Keratinocyte (primary cell): ENCODE data around the gene GPR173. TPM values are rescaled to one million over a fixed set of nuclear protein-coding genes. Genes with fewer than 3 reads are reported as not detected.

Experiments used
- DNase-seq: peaks from one replicate; pipeline ENCODE4 v3.0.0-alpha.2; 2011; ENCODE audit warnings: low read depth, missing footprints, low spot score
- FAIRE-seq: peaks from 2 replicates; lab custom pipeline; 2011; peaks lifted over from hg19 to GRCh38; lab: Jason Lieb, UNC
- H2AFZ ChIP-seq: 2 replicates; pipeline ENCODE4 v1.6.0; 2012; ENCODE audit warnings: low read length, control low read depth, inconsistent platforms; ENCODE audit not compliant: control insufficient read depth
- H3K27ac ChIP-seq: 2 replicates; pipeline ENCODE4 v1.5.1; 2011; ENCODE audit warnings: low read length; ENCODE audit not compliant: control insufficient read depth, insufficient read depth
- H3K27me3 ChIP-seq: 3 replicates; pipeline ENCODE4 v1.6.0; 2011; ENCODE audit warnings: low read length; ENCODE audit not compliant: control insufficient read depth, insufficient read depth; ENCODE audit errors: extremely low read depth
- H3K36me3 ChIP-seq, 2 experiments: 2 replicates in 1 of 2; 3 replicates in 1 of 2; pipeline ENCODE4 v1.5.1; 2011; ENCODE audit warnings: low read length in 2 of 2, mild to moderate bottlenecking in 1 of 2; ENCODE audit not compliant: control insufficient read depth in 2 of 2, insufficient read depth in 2 of 2; ENCODE audit errors: extremely low read depth in 1 of 2
- H3K4me1 ChIP-seq: 3 replicates; pipeline ENCODE4 v1.5.1; 2011; ENCODE audit warnings: low read length; ENCODE audit not compliant: control insufficient read depth, insufficient read depth; ENCODE audit errors: extremely low read depth
- H3K4me2 ChIP-seq: 3 replicates; pipeline ENCODE4 v1.6.0; 2011; ENCODE audit warnings: low read depth, low read length; ENCODE audit not compliant: control insufficient read depth, insufficient read depth; ENCODE audit errors: extremely low read depth
- H3K4me3 ChIP-seq, 3 experiments: fragments of 200-600 bp in 1 of 3; sonication (generic) in 1 of 3; 2 replicates in 2 of 3; 3 replicates in 1 of 3; pipeline ENCODE4 v1.5.1; 2011 to 2016; ENCODE audit warnings: low read length in 3 of 3, mild to moderate bottlenecking in 3 of 3, control low read depth in 2 of 3, inconsistent platforms in 1 of 3, low read depth in 1 of 3, mixed read lengths in 1 of 3, mixed run types in 1 of 3, moderate library complexity in 1 of 3; ENCODE audit not compliant: control insufficient read depth in 2 of 3, insufficient read depth in 2 of 3; ENCODE audit errors: extremely low read depth in 1 of 3
- H3K79me2 ChIP-seq: 2 replicates; pipeline ENCODE4 v1.6.0; 2012; ENCODE audit warnings: low read length; ENCODE audit not compliant: control insufficient read depth, insufficient read depth
- H3K9ac ChIP-seq: 3 replicates; pipeline ENCODE4 v1.6.0; 2011; ENCODE audit warnings: low read length; ENCODE audit not compliant: control insufficient read depth, insufficient read depth; ENCODE audit errors: extremely low read depth
- H3K9me1 ChIP-seq: 3 replicates; pipeline ENCODE4 v1.6.0; 2011; ENCODE audit warnings: low read length; ENCODE audit not compliant: control insufficient read depth, insufficient read depth; ENCODE audit errors: extremely low read depth
- H3K9me3 ChIP-seq: 2 replicates; pipeline ENCODE4 v1.5.1; 2012; ENCODE audit warnings: low read depth, low read length; ENCODE audit not compliant: control insufficient read depth
- H4K20me1 ChIP-seq: 3 replicates; pipeline ENCODE4 v1.6.0; 2011; ENCODE audit warnings: low read length; ENCODE audit not compliant: control insufficient read depth, insufficient read depth; ENCODE audit errors: extremely low read depth
- CTCF ChIP-seq, 3 experiments: IDR thresholded peaks in 1 of 3; conservative IDR thresholded peaks in 1 of 3; optimal IDR thresholded peaks in 1 of 3; 2 replicates in 2 of 3; 3 replicates in 1 of 3; pipeline versions ENCODE3 to v1.5.1; 2011; ENCODE audit warnings: low read length in 3 of 3, mild to moderate bottlenecking in 3 of 3, moderate library complexity in 2 of 3, control low read depth in 1 of 3, inconsistent platforms in 1 of 3; ENCODE audit not compliant: insufficient read depth in 2 of 3; ENCODE audit errors: extremely low read depth in 1 of 3
- EZH2 ChIP-seq: IDR thresholded peaks from one replicate; pipeline ENCODE4 v1.6.1; 2012; ENCODE audit warnings: inconsistent platforms, mild to moderate bottlenecking, low read length, moderate library complexity
- dilution Hi-C: fragments of 300-500 bp; cut with MboI; formaldehyde crosslinking; loops from one replicate; pipeline ENCODE4 v1.7.0; 2020; ENCODE audit warnings: low sequenced_read_pairs; ENCODE audit not compliant: extremely low pct_ligation_motif_present
- polyA plus RNA-seq, 5 experiments: library from polyadenylated mRNA; depleted of rRNA in 3 of 5; stranded (reverse) in 3 of 5; stranded (forward) in 1 of 5; unstranded in 1 of 5; fragments of >200 nt; gene quantifications; 1 replicate in 1 of 5; 2 replicates in 3 of 5; 3 replicates in 1 of 5; pipeline versions ENCODE4 v1.2.1 to v1.2.3, GENCODE V29; 2011 to 2012; ENCODE audit warnings: missing spikeins in 2 of 5, low read depth in 1 of 5, low replicate concordance in 1 of 5

GPR173 gene
- polyA plus RNA-seq, 1 donor (not counting 4 experiments of a cell fraction or from before 2014, with no cell fraction given) = 0.08 TPM

DNA sequence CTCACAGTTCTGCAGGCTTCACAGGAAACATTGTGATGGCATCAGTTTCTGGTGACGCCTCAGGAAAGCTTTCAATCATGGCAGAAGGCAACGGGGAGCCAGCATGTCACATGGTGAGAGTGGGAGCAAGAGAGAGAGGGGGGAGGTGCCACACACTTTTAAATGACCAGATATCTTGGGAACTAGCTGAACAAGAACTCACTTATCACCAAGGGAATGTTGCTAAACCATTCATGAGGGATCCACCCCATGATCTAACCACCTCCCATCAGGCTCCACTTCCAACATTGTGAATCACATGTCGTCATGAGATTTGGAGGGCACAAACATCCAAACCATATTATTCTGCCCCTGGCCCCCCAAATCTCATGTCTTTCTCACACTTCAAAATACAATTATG lies 43.3 kb upstream of the GPR173 start:
- H3K4me2 ChIP-seq = no peak overlapping the region
- DNase-seq = no peak
- TF ChIP-seq CTCF (optimal IDR thresholded peaks at IDR 0.05 in 1 of 3, IDR thresholded peaks at IDR 0.05 in 1 of 3, conservative IDR thresholded peaks at IDR 0.05 in 1 of 3; ENCODE audit: extremely low read depth in 1 of 3, insufficient read depth in 2 of 3, low read length in 3 of 3) (no peak), EZH2 (no peak)
- H3K9ac ChIP-seq = no peak overlapping the region
- peaks cover 4% of the 10 kb centered on the region for H3K27me3 ChIP-seq
- no peaks in the 10 kb centered on the region for H3K4me1 ChIP-seq
- dilution Hi-C loops = no loop called here
- no peak overlapping the region for H3K27ac ChIP-seq
- no peaks in the 10 kb centered on the region for H3K9me1 ChIP-seq
- no peaks in the 10 kb centered on the region for H3K36me3 ChIP-seq
- H3K9me3 ChIP-seq = peaks cover 1% of the 10 kb centered on the region
- no peak for FAIRE-seq
- no peak overlapping the region for H3K4me3 ChIP-seq
- H3K79me2 ChIP-seq = no peaks in the 10 kb centered on the region
- H2AFZ ChIP-seq = no peak overlapping the region
- no peaks in the 10 kb centered on the region for H4K20me1 ChIP-seq

GRCh38 chrX:53009032-53009431 lies 39.6 kb upstream of the GPR173 start:
- no peaks in the 10 kb centered on the region for H4K20me1 ChIP-seq

More at GRCh38 chrX:53009032-53009431, 39.6 kb upstream of the GPR173 start:
- H2AFZ ChIP-seq = no peak overlapping the region
- no peaks in the 10 kb centered on the region for H3K79me2 ChIP-seq
- FAIRE-seq (no peak), DNase-seq (no peak)
- H3K27me3 ChIP-seq = peaks cover 4% of the 10 kb centered on the region
- H3K4me1 ChIP-seq = no peaks in the 10 kb centered on the region
- no peak for TF ChIP-seq CTCF (optimal IDR thresholded peaks at IDR 0.05 in 1 of 3, IDR thresholded peaks at IDR 0.05 in 1 of 3, conservative IDR thresholded peaks at IDR 0.05 in 1 of 3; ENCODE audit: extremely low read depth in 1 of 3, insufficient read depth in 2 of 3, low read length in 3 of 3)
- no peak for TF ChIP-seq EZH2
- H3K9ac ChIP-seq = no peak overlapping the region
- H3K9me3 ChIP-seq = peaks cover 1% of the 10 kb centered on the region
- H3K27ac ChIP-seq = no peak overlapping the region
- dilution Hi-C loops = no loop called here
- no peak overlapping the region for H3K4me3 ChIP-seq
- H3K9me1 ChIP-seq = no peaks in the 10 kb centered on the region
- no peak overlapping the region for H3K4me2 ChIP-seq
- no peaks in the 10 kb centered on the region for H3K36me3 ChIP-seq
